Measurements from ENCODE around the gene FRY. TPM values are rescaled to one million over a fixed set of nuclear protein-coding genes. Genes with fewer than 3 reads are reported as not detected.

The FRY gene
- total and polyA plus RNA-seq, 8 donors, result 5.6 to 27.9 (median 21.1) TPM

GRCh38 chr13:32115066-32115465 is 83.5 kb downstream of the FRY start:
- WGBS, 2 donors, result 73 to 77% methylated on average over 2 of the region's 2 CpGs
- Histone ChIP-seq H3K4me3 (no peak overlapping the region), H3K36me3 (no peaks in the 10 kb centered on the region), H3K27ac (peak overlapping the region in 1 of 4 donors; percentile 16), H3K4me1 (peaks cover 6 to 19% (median 8%) of the 10 kb centered on the region in 3 donors), H3K9me3 (no peaks in the 10 kb centered on the region), H3K27me3 (no peaks in the 10 kb centered on the region)
- ATAC-seq, result no peak
- no peak for TF ChIP-seq CTCF (IDR thresholded peaks at IDR 0.05)
- intact Hi-C loops (cut with DNase I), result no loop called here
- FAIRE-seq, result no peak
- DNase-seq, result no peak

- intact Hi-C loops (cut with DNase I), result no loop called here
- WGBS, 2 donors, result 73 to 74% methylated on average over 5 of the region's 5 CpGs
- Histone ChIP-seq H3K4me3 (no peak overlapping the region), H3K4me1 (peaks cover 6 to 19% (median 8%) of the 10 kb centered on the region in 3 donors), H3K9me3 (no peaks in the 10 kb centered on the region), H3K36me3 (no peaks in the 10 kb centered on the region), H3K27me3 (no peaks in the 10 kb centered on the region), H3K27ac (no peak overlapping the region)
- FAIRE-seq, result no peak
- no peak for DNase-seq
- no peak for TF ChIP-seq CTCF (IDR thresholded peaks at IDR 0.05)
- no peak for ATAC-seq
Observed at GRCh38 chr13:32116210-32116609, 84.6 kb downstream of the FRY start.

- Histone ChIP-seq H3K27me3 (no peaks in the 10 kb centered on the region), H3K36me3 (no peaks in the 10 kb centered on the region), H3K9me3 (no peaks in the 10 kb centered on the region), H3K27ac (peak overlapping the region in 2 of 4 donors; percentile 39 to 81), H3K4me3 (no peak overlapping the region), H3K4me1 (peaks cover 6 to 19% (median 8%) of the 10 kb centered on the region in 3 donors)
- no peak for TF ChIP-seq CTCF (IDR thresholded peaks at IDR 0.05)
- ATAC-seq, result peak in 2 of 4 donors; percentile 9 to 26
- intact Hi-C loops (cut with DNase I), result no loop called here
- DNase-seq, result no peak
- WGBS, 2 donors, result 83 to 89% methylated on average over 3 of the region's 3 CpGs
- FAIRE-seq, result no peak
Observed at GRCh38 chr13:32117001-32117400, 85.4 kb downstream of the FRY start.

DNA sequence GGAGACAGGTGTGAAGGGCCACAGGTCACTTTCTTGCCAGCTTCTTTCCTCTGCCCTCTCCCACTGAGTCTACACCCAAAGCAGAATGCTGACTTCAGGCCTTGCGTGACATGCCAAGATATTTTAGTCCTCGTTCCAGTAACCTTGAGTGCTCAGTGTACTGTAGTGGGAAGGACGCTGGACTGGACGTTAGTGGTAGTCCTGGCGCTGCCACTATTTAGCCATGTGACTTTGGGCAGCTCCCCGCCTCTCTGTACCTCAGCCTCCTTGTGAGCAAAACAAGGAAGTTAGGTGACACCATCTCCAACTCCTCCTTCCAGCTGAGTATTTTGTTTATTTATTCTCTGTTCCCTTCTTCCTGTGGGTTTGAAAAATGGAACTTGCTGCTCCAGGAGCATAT is 86.1 kb downstream of the FRY start:
- Histone ChIP-seq H3K4me1 (peaks cover 6 to 19% (median 8%) of the 10 kb centered on the region in 3 donors), H3K27ac (peak overlapping the region in 2 of 4 donors; percentile 39 to 81), H3K27me3 (no peaks in the 10 kb centered on the region), H3K36me3 (no peaks in the 10 kb centered on the region), H3K4me3 (no peak overlapping the region), H3K9me3 (no peaks in the 10 kb centered on the region)
- DNase-seq (peak in 5 of 6 donors; percentile 55 to 84 (median 68)), FAIRE-seq (no peak), ATAC-seq (peak; percentile 97 to 100 (median 99))
- intact Hi-C loops (cut with DNase I), result no loop called here
- 34 to 39% methylated on average over 6 of the region's 6 CpGs for WGBS, 2 donors
- no peak for TF ChIP-seq CTCF (IDR thresholded peaks at IDR 0.05)

GRCh38 chr13:32121316-32121715 is 89.7 kb downstream of the FRY start:
- FAIRE-seq (no peak), DNase-seq (no peak), ATAC-seq (no peak)
- peaks cover 6 to 17% (median 8%) of the 10 kb centered on the region in 3 donors for H3K4me1 ChIP-seq
- 96 to 97% methylated on average over 3 of the region's 3 CpGs for WGBS, 2 donors
- intact Hi-C loops (cut with DNase I), result no loop called here
- no peak for TF ChIP-seq CTCF (IDR thresholded peaks at IDR 0.05)
- no peaks in the 10 kb centered on the region for H3K36me3 ChIP-seq
- H3K27me3 ChIP-seq, result no peaks in the 10 kb centered on the region
- no peak overlapping the region for H3K4me3 ChIP-seq
- H3K27ac ChIP-seq, result no peak overlapping the region
- no peaks in the 10 kb centered on the region for H3K9me3 ChIP-seq
